HepG2 (cell line): ENCODE measurements around the gene SRP14. TPM values are rescaled to one million over a fixed set of nuclear protein-coding genes. Genes with fewer than 3 reads are reported as not detected.

Experiments
- AFF4 ChIP-seq: sonication (generic); formaldehyde crosslinking; IDR thresholded peaks from 2 replicates; pipeline ENCODE4 v1.4.0; 2020; ENCODE audit warnings: missing genetic modification reagents
- AKAP8 ChIP-seq: sonication (generic); formaldehyde crosslinking; IDR thresholded peaks from 2 replicates; pipeline ENCODE4 v1.5.1; 2020; ENCODE audit warnings: mild to moderate bottlenecking, missing genetic modification reagents
- ATF1 ChIP-seq: IDR thresholded peaks from 2 replicates; pipeline ENCODE4 v1.6.1; 2016; ENCODE audit warnings: mild to moderate bottlenecking, control low read depth
- ELF1 ChIP-seq: sonication (generic); formaldehyde crosslinking; IDR thresholded peaks from 2 replicates; pipeline ENCODE4 v1.4.0; 2020; ENCODE audit warnings: missing genetic modification reagents
- GATAD2A ChIP-seq: IDR thresholded peaks from 2 replicates; pipeline ENCODE4 v1.6.1; 2016
- HMGXB4 ChIP-seq, 2 experiments: sonication (generic) in 1 of 2; formaldehyde crosslinking in 1 of 2; IDR thresholded peaks; 2 replicates each; pipeline versions ENCODE4 v1.4.0 to v1.6.1; 2018 to 2020; ENCODE audit warnings: missing genetic modification reagents in 2 of 2, borderline replicate concordance in 1 of 2, low read depth in 1 of 2, mild to moderate bottlenecking in 1 of 2, missing biosample characterization in 1 of 2
- MEIS1 ChIP-seq: sonication (generic); formaldehyde crosslinking; IDR thresholded peaks from 2 replicates; pipeline ENCODE4 v1.9.0; 2021; ENCODE audit warnings: mild to moderate bottlenecking, missing genetic modification reagents, moderate library complexity, borderline replicate concordance
- MTA3 ChIP-seq: sonication (generic); formaldehyde crosslinking; IDR thresholded peaks from 2 replicates; pipeline ENCODE4 v1.4.0; 2020; ENCODE audit warnings: missing genetic modification reagents
- NBN ChIP-seq: fragments of 450-650 bp; conservative IDR thresholded peaks from 2 replicates; pipeline ENCODE4 v1.6.1; 2017
- NFE2L2 ChIP-seq: fragments of 150-350 bp; IDR thresholded peaks from 2 replicates; pipeline ENCODE4 v1.6.1; 2014; ENCODE audit warnings: low read length
- NR1H2 ChIP-seq: sonication (generic); formaldehyde crosslinking; IDR thresholded peaks from 2 replicates; pipeline ENCODE4 v1.8.1; 2022; ENCODE audit warnings: low read depth, missing genetic modification reagents, borderline replicate concordance
- SAP130 ChIP-seq: IDR thresholded peaks from 2 replicates; pipeline ENCODE4 v1.6.1; 2016; ENCODE audit warnings: low read depth
- THAP9 ChIP-seq: sonication (generic); formaldehyde crosslinking; IDR thresholded peaks from 2 replicates; pipeline ENCODE4; 2020; ENCODE audit warnings: missing genetic modification reagents, mild to moderate bottlenecking, borderline replicate concordance
- XBP1 ChIP-seq: sonication (generic); formaldehyde crosslinking; IDR thresholded peaks from 2 replicates; pipeline ENCODE4 v1.5.0; 2020; ENCODE audit warnings: missing genetic modification reagents
- ZBTB21 ChIP-seq: sonication (generic); formaldehyde crosslinking; IDR thresholded peaks from 2 replicates; pipeline ENCODE4 v1.4.0; 2020; ENCODE audit warnings: missing genetic modification reagents
- ZEB1 ChIP-seq: IDR thresholded peaks from 2 replicates; pipeline ENCODE4 v1.6.1; 2012; ENCODE audit warnings: mild to moderate bottlenecking, low read depth, inconsistent platforms; ENCODE audit not compliant: insufficient replicate concordance
- ZFY ChIP-seq: sonication (generic); formaldehyde crosslinking; IDR thresholded peaks from 2 replicates; pipeline ENCODE4 v1.4.0; 2020; ENCODE audit warnings: missing genetic modification reagents
- ZKSCAN1 ChIP-seq: fragments of 150-350 bp; IDR thresholded peaks from 2 replicates; pipeline ENCODE4 v1.6.1; 2014; ENCODE audit warnings: low read length
- ZNF24 ChIP-seq: fragments of 450-650 bp; IDR thresholded peaks from 2 replicates; pipeline ENCODE4 v1.6.1; 2017; ENCODE audit warnings: antibody characterized with exemption, mild to moderate bottlenecking
- ZNF260 ChIP-seq: sonication (generic); formaldehyde crosslinking; IDR thresholded peaks from 2 replicates; pipeline ENCODE4 v1.4.0; 2020; ENCODE audit warnings: missing genetic modification reagents, low read depth, mild to moderate bottlenecking, borderline replicate concordance
- ZNF354B ChIP-seq: sonication (generic); formaldehyde crosslinking; IDR thresholded peaks from 2 replicates; pipeline ENCODE4 v1.8.0; 2022; ENCODE audit warnings: mild to moderate bottlenecking, missing genetic modification reagents
- ZNF44 ChIP-seq: sonication (generic); formaldehyde crosslinking; IDR thresholded peaks from 2 replicates; pipeline ENCODE4 v1.5.1; 2020; ENCODE audit warnings: mild to moderate bottlenecking, missing genetic modification reagents
- ZNF577 ChIP-seq: sonication (generic); formaldehyde crosslinking; IDR thresholded peaks from 2 replicates; pipeline ENCODE4 v1.4.0; 2020; ENCODE audit warnings: mild to moderate bottlenecking, low read depth, missing genetic modification reagents, borderline replicate concordance
- ZNF672 ChIP-seq: sonication (generic); formaldehyde crosslinking; IDR thresholded peaks from 2 replicates; pipeline ENCODE4 v1.8.1; 2022; ENCODE audit warnings: missing genetic modification reagents
- ZNF777 ChIP-seq: sonication (generic); formaldehyde crosslinking; IDR thresholded peaks from 2 replicates; pipeline ENCODE4 v1.4.0; 2020; ENCODE audit warnings: missing genetic modification reagents
- ZNF792 ChIP-seq: IDR thresholded peaks from 2 replicates; pipeline ENCODE4 v1.6.1; 2016
- polyA plus RNA-seq, 8 experiments: library from polyadenylated mRNA; depleted of rRNA in 3 of 8; stranded (reverse) in 7 of 8; unstranded in 1 of 8; fragments of >200 nt; fragmentation: Illumina TruSeq in 4 of 8; extraction: Trizol in 4 of 8; gene quantifications; 2 replicates each; pipeline versions ENCODE4 v1.2.1 to v1.2.3, GENCODE V29; 2011 to 2016; ENCODE audit warnings: low read depth in 4 of 8, missing spikeins in 1 of 8, mixed read lengths in 1 of 8; ENCODE audit not compliant: insufficient read depth in 1 of 8
- total RNA-seq, 5 experiments: library from RNA; depleted of rRNA; stranded (reverse); fragments of >200 nt; fragmentation: Illumina TruSeq; extraction: Trizol; gene quantifications; 2 replicates each; pipeline ENCODE4 v1.2.3, GENCODE V29; 2016; ENCODE audit warnings: low read depth in 1 of 5

Gene SRP14
- total and polyA plus RNA-seq, 2 of the 13 experiments (the other 11 are each of a cell fraction or from before 2014, with no cell fraction given): 208 to 356 TPM

GRCh38 chr15:40002295-40002694 lies 36.7 kb downstream of the SRP14 start (continued):
- TF ChIP-seq HMGXB4 (CRISPR knock-in tag; IDR thresholded peaks at IDR 0.05; ENCODE audit: borderline replicate concordance in 1 of 2, low read depth in 1 of 2): peak in 1 of 2 experiments; percentile 51; a peak in 1 of 4 replicates
- TF ChIP-seq AKAP8: no peak
- no peak for TF ChIP-seq ZNF44 (CRISPR knock-in tag)
- TF ChIP-seq ZNF577 (CRISPR knock-in tag): no peak
- TF ChIP-seq ZFY: peak; percentile 58
- TF ChIP-seq ZNF792 (CRISPR knock-in tag): peak; percentile 83; the same call in 1 of the 2 replicates
- no peak for TF ChIP-seq NR1H2
- TF ChIP-seq ZNF260 (CRISPR knock-in tag): no peak
- no peak for TF ChIP-seq MTA3 (CRISPR knock-in tag)
- TF ChIP-seq ZNF24: no peak
- peak; percentile 87 for TF ChIP-seq SAP130
- TF ChIP-seq NBN: no peak
- TF ChIP-seq AFF4 (CRISPR knock-in tag): no peak
- TF ChIP-seq ZNF354B (CRISPR knock-in tag): no peak
- TF ChIP-seq ZNF777 (CRISPR knock-in tag): no peak
- TF ChIP-seq GATAD2A (CRISPR knock-in tag): peak; percentile 90
- TF ChIP-seq ZEB1: peak; percentile 74
- peak; percentile 33; the same call in 1 of the 2 replicates for TF ChIP-seq ZBTB21 (CRISPR knock-in tag)
- TF ChIP-seq ZKSCAN1: no peak
- no peak for TF ChIP-seq MEIS1 (CRISPR knock-in tag)
- TF ChIP-seq ZNF672: no peak
- TF ChIP-seq THAP9 (CRISPR knock-in tag): no peak
- peak; percentile 47; the same call in 1 of the 2 replicates for TF ChIP-seq ELF1 (CRISPR knock-in tag)
- 0 out of 2 replicates have a peak, but pooled peaks have one; percentile 34 for TF ChIP-seq ATF1 (CRISPR knock-in tag)
- no peak for TF ChIP-seq NFE2L2
- TF ChIP-seq XBP1 (CRISPR knock-in tag): no peak
